GM10248 (cell line): ENCODE results near the gene OTULIN.

Experiments used
- CTCF ChIA-PET: fragments of 300-600 bp; sonication (Branson Sonifier 250); formaldehyde crosslinking; extraction: SDS; loops from one replicate; lab custom pipeline; 2021; ENCODE audit warnings: antibody characterized with exemption; lab: Yijun Ruan, JAX
- POLR2A ChIA-PET: fragments of 350-650 bp; sonication (Branson Sonifier 250); formaldehyde crosslinking; extraction: SDS; loops from one replicate; lab custom pipeline; 2020; ENCODE audit warnings: antibody characterized with exemption; lab: Yijun Ruan, JAX
- DNase-seq: peaks from one replicate; pipeline ENCODE4 v3.0.0; 2012; ENCODE audit errors: extremely low spot score
- CTCF ChIP-seq: IDR thresholded peaks from 2 replicates; pipeline ENCODE4 v1.5.1; 2012; ENCODE audit warnings: mild to moderate bottlenecking, low read depth; ENCODE audit errors: extremely low read depth, missing control alignments, control extremely low read depth

The OTULIN gene

GRCh38 chr5:14669975-14670374, 5.5 kb downstream of the OTULIN start:
- TF ChIP-seq CTCF: no peak
- CTCF ChIA-PET: interaction anchor here (1.4 to 4.8 kb wide), 4 partner anchors 14 to 59 kb away, joined by 4 to 17 read pairs (median 6); no protein-coding TSS in a partner anchor
- no peak for DNase-seq
- POLR2A ChIA-PET: no interaction called here

GRCh38 chr5:14671414-14671813, 6.9 kb downstream of the OTULIN start:
- no peak for DNase-seq
- ChIA-PET CTCF (interaction anchor here (1.8 to 3.0 kb wide), 3 partner anchors 14 to 402 kb away, joined by 6 to 25 read pairs (median 14); no protein-coding TSS in a partner anchor), POLR2A (no interaction called here)
- TF ChIP-seq CTCF: no peak

- ChIA-PET CTCF (interaction anchor here (0.9 to 3.0 kb wide), 5 partner anchors 9 to 403 kb away, joined by 3 to 25 read pairs (median 6); no protein-coding TSS in a partner anchor), POLR2A (interaction anchor here (0.5 kb wide), 1 partner anchor 31 kb away, joined by 4 read pairs; no protein-coding TSS in a partner anchor)
- no peak for DNase-seq
- no peak for TF ChIP-seq CTCF
These were observed 7.6 kb downstream of the OTULIN start for GRCh38 chr5:14672082-14672481.

GRCh38 chr5:14672484-14673394, 8.2 kb downstream of the OTULIN start:
- no peak for TF ChIP-seq CTCF
- POLR2A ChIA-PET: interaction anchor here (0.5 kb wide), 1 partner anchor 31 kb away, joined by 4 read pairs; no protein-coding TSS in a partner anchor
- DNase-seq: no peak
- CTCF ChIA-PET: interaction anchor here (0.9 to 3.0 kb wide), 5 partner anchors 8 to 403 kb away, joined by 3 to 25 read pairs (median 6); no protein-coding TSS in a partner anchor

- ChIA-PET CTCF (interaction anchor here (1.3 to 3.0 kb wide), 3 partner anchors 12 to 25 kb away, joined by 3 to 25 read pairs (median 14); no protein-coding TSS in a partner anchor), POLR2A (no interaction called here)
- no peak for TF ChIP-seq CTCF
- no peak for DNase-seq
These were observed 8.9 kb downstream of the OTULIN start for GRCh38 chr5:14673443-14673842.
